ENCODE results near the gene SRSF4. TPM values are rescaled to one million over a fixed set of nuclear protein-coding genes. Genes with fewer than 3 reads are reported as not detected.
"Not testable (repeated sequence)": the region's sequence is repeated elsewhere in the genome, so short reads cannot be mapped to it uniquely, and the experiment has no call there.

The SRSF4 gene
- total RNA-seq, 1 donor from 2014 or later, result 85.3 TPM

DNA sequence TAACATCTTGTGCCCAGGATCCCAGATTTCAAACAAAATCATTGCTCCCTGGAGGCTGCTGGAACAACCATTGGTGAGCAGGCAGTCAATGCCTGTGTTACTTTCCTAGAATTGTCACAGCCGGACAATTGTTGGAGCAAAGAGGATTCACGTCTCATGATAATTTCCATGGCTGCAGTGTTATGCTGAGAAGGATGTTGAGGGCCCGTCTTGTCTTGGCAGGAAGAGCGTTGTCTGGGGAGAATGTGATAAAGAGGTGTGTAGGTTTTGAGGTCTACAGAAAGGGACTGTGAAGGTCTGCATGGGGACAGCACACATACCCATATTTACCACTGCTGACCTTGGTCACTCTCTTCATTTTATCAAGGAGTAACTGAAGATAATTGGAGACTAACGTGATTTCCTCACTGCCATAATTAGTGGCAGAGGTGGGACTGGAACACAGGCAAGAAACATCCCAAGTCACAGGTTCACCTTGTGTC is 42.7 kb upstream of the SRSF4 start:
- Mint-ChIP-seq H3K9me3 (no peaks in the 10 kb centered on the region), H3K27me3 (no peaks in the 10 kb centered on the region), H3K4me1 (ENCODE audit: unreplicated experiment) (peaks cover 8% of the 10 kb centered on the region), H3K36me3 (peaks cover 11% of the 10 kb centered on the region), H3K27ac (peak overlapping the region; percentile 15), H3K4me3 (no peak overlapping the region)
- TF ChIP-seq, protein P1, sequence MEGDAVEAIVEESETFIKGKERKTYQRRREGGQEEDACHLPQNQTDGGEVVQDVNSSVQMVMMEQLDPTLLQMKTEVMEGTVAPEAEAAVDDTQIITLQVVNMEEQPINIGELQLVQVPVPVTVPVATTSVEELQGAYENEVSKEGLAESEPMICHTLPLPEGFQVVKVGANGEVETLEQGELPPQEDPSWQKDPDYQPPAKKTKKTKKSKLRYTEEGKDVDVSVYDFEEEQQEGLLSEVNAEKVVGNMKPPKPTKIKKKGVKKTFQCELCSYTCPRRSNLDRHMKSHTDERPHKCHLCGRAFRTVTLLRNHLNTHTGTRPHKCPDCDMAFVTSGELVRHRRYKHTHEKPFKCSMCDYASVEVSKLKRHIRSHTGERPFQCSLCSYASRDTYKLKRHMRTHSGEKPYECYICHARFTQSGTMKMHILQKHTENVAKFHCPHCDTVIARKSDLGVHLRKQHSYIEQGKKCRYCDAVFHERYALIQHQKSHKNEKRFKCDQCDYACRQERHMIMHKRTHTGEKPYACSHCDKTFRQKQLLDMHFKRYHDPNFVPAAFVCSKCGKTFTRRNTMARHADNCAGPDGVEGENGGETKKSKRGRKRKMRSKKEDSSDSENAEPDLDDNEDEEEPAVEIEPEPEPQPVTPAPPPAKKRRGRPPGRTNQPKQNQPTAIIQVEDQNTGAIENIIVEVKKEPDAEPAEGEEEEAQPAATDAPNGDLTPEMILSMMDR (conservative IDR thresholded peaks at IDR 0.05), result no peak
- DNase-seq (ENCODE audit: extremely low spot score, unreplicated experiment), result no peak

DNA sequence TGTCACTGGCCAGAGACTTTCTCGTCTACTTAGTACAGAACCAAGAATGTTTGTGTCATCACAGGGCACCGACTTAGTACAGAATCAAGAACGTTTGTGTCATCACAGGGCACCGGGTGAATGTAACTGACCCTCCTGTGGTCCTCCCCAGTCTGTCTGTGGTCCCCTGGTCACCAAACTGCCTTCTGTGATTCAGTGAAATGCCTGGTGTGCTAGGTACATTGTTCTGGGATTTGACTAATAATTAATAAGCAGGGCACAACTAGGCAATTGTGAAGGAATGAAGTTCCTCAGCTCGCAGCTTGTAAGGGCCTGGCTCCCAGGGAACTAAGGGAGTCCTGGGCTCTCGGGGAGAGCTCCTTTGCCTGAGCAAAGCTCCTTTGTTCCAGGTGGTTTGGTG is 41.8 kb upstream of the SRSF4 start:
- Mint-ChIP-seq H3K4me3 (no peak overlapping the region), H3K36me3 (peaks cover 11% of the 10 kb centered on the region), H3K27me3 (no peaks in the 10 kb centered on the region), H3K9me3 (no peaks in the 10 kb centered on the region), H3K27ac (no peak overlapping the region), H3K4me1 (ENCODE audit: unreplicated experiment) (peaks cover 8% of the 10 kb centered on the region)
- no peak for DNase-seq (ENCODE audit: extremely low spot score, unreplicated experiment)
- TF ChIP-seq, protein P1 (conservative IDR thresholded peaks at IDR 0.05), result no peak

DNA sequence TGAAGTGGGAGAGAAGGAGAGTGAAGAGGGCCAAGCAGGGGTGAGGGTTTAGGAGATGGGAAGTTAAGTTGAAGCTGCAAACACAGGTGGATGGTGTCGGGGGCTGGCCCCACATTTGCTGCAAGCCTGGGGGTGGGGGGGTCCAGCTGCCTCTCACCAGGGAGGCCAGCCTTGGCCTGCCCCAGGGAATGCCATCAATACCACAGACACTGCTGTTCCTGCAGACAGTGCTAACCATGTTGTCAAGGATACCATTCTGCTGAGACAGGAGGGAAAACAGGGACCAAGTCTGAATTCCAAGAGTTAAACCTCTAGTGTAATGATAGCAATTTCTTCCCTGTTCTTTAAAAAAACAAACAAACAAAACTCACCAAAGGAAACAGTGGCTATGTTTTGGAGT is 41.0 kb upstream of the SRSF4 start:
- Mint-ChIP-seq H3K27ac (no peak overlapping the region), H3K4me3 (no peak overlapping the region), H3K36me3 (peaks cover 11% of the 10 kb centered on the region), H3K27me3 (no peaks in the 10 kb centered on the region), H3K4me1 (ENCODE audit: unreplicated experiment) (peaks cover 8% of the 10 kb centered on the region), H3K9me3 (no peaks in the 10 kb centered on the region)
- TF ChIP-seq, protein P1 (conservative IDR thresholded peaks at IDR 0.05), result no peak
- no peak for DNase-seq (ENCODE audit: extremely low spot score, unreplicated experiment)

DNA sequence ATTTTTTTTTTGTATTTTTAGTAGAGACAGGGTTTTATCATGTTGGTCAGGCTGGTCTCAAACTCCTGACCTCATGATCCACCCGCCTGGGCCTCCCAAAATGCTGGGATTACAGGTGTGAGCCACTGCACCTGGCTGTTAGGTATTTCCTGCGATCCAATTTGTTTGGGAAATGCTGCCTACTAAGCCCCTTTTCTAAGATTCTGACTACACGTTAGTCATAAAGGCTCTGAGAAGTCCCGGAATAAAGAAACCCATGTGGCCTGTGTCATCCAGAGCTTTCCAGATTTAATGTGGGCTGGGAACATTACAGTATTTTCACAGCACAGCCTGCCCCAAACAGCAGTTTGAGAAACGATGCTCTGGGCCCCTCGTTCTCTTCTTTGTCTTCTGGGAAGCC is 40.6 kb upstream of the SRSF4 start:
- H3K9me3 Mint-ChIP-seq; H3K27ac Mint-ChIP-seq; H3K4me3 Mint-ChIP-seq; DNase-seq (ENCODE audit: extremely low spot score, unreplicated experiment); H3K27me3 Mint-ChIP-seq; H3K4me1 Mint-ChIP-seq (ENCODE audit: unreplicated experiment): not testable (repeated sequence)
- peaks cover 11% of the 10 kb centered on the region for H3K36me3 Mint-ChIP-seq

DNA sequence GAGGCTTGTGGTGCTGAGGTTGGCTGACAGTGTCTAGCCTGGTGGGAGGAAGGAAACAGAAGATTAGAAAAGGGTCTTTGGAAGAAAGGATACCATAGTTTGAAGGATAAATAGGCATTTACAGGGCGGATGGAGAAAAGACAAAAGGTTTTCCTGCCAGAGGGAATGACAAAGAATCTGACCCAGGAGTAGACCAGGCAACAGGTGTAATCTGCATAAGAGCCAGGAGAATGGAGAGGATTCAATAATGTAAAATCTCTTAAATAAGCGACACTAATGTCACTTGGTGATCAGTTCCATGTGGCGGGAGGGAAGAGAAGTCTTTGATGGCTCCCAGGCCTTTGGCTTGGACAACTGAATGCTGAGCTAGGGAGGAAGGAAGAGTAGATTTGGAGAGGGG is 39.6 kb upstream of the SRSF4 start:
- DNase-seq (ENCODE audit: extremely low spot score, unreplicated experiment), result no peak
- Mint-ChIP-seq H3K4me1 (ENCODE audit: unreplicated experiment) (peaks cover 8% of the 10 kb centered on the region), H3K9me3 (no peaks in the 10 kb centered on the region), H3K27me3 (no peaks in the 10 kb centered on the region), H3K27ac (no peak overlapping the region), H3K36me3 (peaks cover 11% of the 10 kb centered on the region), H3K4me3 (no peak overlapping the region)
- TF ChIP-seq, protein P1 (conservative IDR thresholded peaks at IDR 0.05), result no peak

DNA sequence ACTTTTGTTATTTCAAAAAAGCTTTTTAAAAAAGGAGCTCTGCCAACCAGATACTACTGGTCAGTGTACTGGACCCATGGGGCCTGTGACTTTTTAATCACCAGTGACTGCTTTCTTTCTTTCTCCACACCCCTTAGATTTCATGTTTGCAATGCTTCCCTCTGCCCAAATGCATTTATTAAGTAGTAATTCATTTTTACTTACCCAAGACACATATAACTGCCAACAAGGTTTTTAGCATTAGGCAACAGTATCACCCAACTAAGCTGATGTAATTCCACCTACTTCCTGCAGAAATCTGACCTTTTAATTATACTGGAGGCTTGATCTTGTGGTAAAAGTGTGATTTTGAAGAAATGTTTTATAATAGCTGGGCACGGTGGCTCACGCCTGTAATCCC is 36.5 kb upstream of the SRSF4 start:
- H3K27ac Mint-ChIP-seq, result no peak overlapping the region
- no peak overlapping the region for H3K4me3 Mint-ChIP-seq

More for the DNA sequence above, 36.5 kb upstream of the SRSF4 start:
- H3K27me3 Mint-ChIP-seq, result no peaks in the 10 kb centered on the region
- peaks cover 11% of the 10 kb centered on the region for H3K36me3 Mint-ChIP-seq
- H3K4me1 Mint-ChIP-seq (ENCODE audit: unreplicated experiment), result peaks cover 6% of the 10 kb centered on the region
- no peak for DNase-seq (ENCODE audit: extremely low spot score, unreplicated experiment)
- no peaks in the 10 kb centered on the region for H3K9me3 Mint-ChIP-seq
- TF ChIP-seq, protein P1 (conservative IDR thresholded peaks at IDR 0.05), result no peak
